GM19467 (cell line): ENCODE data around the gene UCKL1.
"Not testable (repeated sequence)": the region's sequence is repeated elsewhere in the genome, so short reads cannot be mapped to it uniquely, and the experiment has no call there.

Experiments
- ATAC-seq: cut with Tn5 transposase; IDR thresholded peaks from one replicate; pipeline ENCODE4 v1.9.1; 2021; ENCODE audit warnings: mild to moderate bottlenecking, moderate library complexity; ENCODE audit not compliant: unreplicated experiment

UCKL1 gene

GRCh38 chr20:63924241-63924640, 32.0 kb downstream of the UCKL1 start:
- no peak for ATAC-seq

DNA sequence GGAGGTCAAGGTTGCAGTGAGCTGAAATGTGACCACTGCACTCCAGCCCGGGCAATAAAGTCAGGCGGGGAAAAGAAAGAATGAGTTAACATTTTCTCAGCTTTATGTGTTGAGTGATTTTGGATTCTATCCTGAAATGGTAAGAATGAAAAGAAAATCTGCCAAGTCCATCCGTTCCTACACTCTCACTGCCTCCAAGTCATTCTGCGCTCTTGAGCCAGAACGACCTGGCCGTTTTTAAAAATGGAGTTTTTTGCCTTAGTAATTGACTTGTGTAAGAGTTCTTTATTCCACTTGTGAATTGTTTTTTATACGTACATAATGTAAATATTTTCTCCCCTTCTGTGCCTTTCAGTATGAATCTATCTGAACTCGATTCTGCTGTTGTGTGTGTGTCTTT, 32.6 kb downstream of the UCKL1 start:
- ATAC-seq, result no peak

GRCh38 chr20:63920226-63920625, 36.0 kb downstream of the UCKL1 start:
- no peak for ATAC-seq

DNA sequence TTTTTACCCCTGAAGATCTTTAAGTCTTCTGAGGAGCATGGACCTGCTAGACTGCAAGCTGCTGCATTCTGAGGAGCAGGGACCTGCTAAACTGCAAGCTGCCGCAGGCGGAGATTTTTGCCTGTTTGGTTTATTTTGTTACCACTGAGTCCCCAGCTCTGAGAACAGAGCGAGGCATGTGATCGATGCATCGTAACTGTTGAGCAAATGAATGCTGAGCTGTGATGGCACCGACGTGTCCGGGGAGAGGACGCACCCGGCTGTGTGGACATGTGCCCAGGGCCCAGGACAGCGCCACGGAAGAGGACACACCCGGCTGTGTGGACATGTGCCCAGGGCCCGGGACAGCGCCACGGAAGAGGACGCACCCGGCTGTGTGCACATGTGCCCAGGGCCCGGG, 37.1 kb downstream of the UCKL1 start:
- ATAC-seq, result no peak

DNA sequence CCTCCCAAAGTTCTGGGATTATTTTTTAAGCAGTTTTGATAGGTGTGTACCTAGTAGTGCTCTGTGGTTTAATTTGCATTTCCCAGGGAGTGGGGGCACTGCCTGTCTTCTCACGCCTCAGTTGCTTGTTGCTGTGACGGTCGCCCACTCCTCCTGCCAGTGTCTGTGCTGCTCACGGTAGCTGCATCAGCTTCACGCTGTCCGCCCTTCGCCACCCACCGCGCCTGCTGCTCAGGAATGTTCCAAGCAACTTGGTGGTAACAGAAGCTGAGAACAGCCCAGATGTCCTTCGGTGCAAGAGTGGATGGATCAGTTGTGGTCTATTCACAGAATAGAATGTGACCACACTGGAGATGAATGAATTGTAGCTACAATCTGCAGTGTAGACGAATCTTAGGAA, 38.4 kb downstream of the UCKL1 start:
- ATAC-seq, result no peak

DNA sequence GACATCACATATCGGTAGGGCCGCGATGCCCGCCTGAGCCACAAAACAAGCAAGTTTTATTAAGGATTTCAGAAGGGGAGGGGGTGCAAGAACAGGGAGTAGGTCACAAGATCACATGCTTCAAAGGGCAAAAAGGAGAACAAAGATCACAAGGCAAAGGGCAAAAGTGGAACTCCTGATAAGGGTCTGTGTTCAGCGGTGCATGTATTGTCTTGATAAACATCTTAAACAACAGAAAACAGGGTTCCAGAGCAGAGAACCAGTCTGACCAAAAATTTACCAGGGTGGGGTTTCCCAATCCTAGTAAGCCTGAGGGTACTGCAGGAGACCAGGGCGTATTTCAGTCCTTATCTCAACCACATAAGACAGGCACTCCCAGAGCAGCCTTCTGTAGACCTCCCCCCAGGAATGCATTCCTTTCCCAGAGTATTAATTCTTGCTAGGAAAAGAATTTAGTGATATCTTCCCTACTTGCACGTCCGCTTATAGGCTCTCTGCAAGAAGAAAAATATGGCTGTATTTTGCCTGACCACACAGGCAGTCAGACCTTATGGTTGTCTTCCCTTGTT, 39.8 kb downstream of the UCKL1 start:
- not testable (repeated sequence) for ATAC-seq

GRCh38 chr20:63915471-63915870, 40.7 kb downstream of the UCKL1 start:
- ATAC-seq, result no peak

- ATAC-seq, result no peak
Measured at GRCh38 chr20:63913768-63914167, 42.4 kb downstream of the UCKL1 start.

- ATAC-seq, result no peak
Measured at GRCh38 chr20:63911176-63911575, 45.0 kb downstream of the UCKL1 start.

- no peak for ATAC-seq
Measured at GRCh38 chr20:63908008-63908682, 48.1 kb downstream of the UCKL1 start.

GRCh38 chr20:63903796-63904561, 52.2 kb downstream of the UCKL1 start:
- no peak for ATAC-seq

DNA sequence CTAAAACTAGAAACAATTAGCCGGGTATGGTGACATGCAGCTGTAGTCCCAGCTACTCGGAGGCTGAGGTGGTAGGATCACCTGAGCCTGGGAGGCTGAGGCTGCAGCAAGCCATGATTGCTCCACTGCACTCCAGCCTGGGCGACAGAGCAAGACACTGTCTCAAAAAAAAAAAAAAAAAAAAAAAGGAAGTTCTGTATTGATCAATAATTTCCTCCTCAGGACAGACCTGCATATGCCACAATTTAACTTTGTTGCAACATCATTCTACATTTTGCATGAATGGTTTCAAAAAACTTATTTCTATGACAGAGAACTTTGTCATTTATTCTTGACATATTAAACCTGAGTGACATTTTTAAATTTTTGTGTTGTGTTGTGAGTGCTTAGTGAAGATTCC, 55.8 kb downstream of the UCKL1 start:
- no peak for ATAC-seq

DNA sequence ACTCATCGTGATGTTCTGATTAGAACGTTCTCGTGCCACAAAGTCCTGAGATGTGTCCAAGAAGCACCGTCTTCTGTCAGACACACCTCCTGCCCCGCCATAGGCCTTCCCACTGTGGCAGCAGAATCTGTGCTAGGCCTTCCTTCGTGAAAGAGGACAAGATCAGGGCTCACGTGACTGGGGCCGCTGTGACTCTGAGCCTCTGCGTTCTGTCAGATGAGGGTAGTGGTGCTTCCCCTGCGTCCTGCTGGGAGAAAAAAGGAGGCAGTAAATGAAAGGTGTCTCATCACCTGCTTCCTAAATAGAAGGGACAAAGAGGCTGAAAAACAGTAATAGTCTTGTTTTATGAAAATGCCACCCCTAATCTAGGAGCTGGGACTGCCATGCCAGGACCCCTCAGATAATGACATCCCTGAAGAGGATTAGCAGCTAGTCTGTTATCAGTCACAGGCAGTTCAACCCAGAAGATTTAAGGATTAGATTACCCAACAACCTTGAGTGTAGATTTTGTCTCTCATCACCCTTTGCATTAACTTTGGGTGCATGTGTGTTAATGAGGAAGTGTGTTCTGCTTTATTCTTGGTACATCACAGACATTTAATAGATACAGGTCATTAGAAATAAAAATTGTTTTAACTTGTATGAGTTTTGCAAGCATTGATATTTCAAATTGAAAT, 57.2 kb downstream of the UCKL1 start:
- no peak for ATAC-seq

DNA sequence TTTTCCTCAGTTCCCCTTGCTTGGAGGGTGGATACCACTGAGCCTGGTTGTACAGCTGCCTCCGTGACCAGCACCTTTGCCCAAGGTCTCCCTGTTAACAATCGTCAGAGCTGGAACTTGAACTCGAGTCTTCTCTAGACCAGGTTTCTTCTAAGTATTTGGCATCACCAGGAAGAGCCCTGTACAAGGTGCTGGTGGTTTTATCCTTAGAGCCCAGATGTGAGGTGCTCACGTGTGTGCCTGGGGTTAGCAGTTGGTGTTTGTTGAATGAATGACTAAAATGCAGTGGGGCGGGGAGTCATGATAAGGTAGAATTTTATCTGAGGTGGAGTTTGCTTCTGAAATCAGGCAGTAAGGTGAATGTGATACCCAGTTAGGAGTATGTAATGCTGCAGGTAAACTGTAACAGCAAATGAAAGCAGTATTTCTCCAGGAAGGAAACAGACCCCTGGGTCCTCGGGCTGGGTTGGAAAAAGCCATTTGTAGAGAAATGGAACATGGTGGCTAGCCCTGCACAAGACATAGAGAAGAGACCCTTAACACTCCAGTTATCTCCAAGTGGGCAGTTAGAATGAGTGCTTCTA, 58.1 kb downstream of the UCKL1 start:
- no peak for ATAC-seq

GRCh38 chr20:63896264-63897105, 59.7 kb downstream of the UCKL1 start:
- no peak for ATAC-seq

DNA sequence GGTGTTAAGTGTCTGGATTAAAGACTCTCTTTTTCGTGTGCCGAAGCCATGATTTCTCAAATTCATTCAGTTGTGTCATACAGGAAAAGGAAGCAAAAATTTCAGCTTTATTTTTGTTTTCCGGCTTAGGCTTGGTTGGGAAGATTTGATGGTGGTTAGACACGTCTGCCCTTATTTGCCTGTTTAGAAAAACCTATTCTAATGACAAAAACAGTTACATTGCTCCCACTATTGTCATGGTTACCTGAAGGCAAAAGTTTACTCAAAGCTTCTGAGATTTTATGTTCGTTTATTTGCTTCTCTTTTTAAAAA, 60.3 kb downstream of the UCKL1 start:
- no peak for ATAC-seq

DNA sequence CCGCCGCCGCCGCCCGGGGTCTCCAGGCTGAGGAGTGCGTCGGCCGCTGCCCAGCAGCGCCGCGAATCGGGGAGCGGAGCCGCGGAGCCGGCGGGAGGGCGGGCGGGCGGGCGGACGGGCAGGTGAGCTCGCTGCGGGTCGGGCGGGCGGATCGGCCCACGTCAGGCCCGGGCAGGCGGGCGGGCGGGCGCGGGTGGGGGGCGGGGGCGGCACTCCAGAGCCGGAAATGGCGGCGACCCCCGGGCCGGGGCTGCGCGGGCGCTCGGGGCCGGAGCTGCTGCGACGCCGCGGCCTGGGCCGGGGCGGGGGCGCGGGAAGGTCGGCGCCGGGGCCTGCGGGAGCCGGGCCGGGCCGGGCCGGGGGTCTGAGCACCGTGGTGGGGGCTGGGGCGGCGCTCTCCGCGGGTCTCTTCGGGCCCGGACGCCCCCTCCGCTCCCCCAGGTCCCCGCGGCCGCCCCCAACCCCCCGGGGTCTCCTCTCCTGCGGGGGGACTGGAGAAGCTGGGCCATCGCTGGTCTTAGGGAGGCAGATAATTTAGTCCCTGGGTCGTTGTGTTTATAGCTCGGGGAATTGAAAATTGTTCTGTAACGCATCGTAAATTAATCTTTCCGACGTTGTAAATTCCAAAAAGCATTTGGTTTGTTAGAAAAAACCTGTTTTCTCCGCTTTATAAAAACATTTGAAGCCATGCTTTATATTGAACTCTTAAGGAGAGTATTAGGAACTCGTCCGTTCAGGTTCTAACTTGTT, 60.8 kb downstream of the UCKL1 start:
- peak; percentile 12 for ATAC-seq

DNA sequence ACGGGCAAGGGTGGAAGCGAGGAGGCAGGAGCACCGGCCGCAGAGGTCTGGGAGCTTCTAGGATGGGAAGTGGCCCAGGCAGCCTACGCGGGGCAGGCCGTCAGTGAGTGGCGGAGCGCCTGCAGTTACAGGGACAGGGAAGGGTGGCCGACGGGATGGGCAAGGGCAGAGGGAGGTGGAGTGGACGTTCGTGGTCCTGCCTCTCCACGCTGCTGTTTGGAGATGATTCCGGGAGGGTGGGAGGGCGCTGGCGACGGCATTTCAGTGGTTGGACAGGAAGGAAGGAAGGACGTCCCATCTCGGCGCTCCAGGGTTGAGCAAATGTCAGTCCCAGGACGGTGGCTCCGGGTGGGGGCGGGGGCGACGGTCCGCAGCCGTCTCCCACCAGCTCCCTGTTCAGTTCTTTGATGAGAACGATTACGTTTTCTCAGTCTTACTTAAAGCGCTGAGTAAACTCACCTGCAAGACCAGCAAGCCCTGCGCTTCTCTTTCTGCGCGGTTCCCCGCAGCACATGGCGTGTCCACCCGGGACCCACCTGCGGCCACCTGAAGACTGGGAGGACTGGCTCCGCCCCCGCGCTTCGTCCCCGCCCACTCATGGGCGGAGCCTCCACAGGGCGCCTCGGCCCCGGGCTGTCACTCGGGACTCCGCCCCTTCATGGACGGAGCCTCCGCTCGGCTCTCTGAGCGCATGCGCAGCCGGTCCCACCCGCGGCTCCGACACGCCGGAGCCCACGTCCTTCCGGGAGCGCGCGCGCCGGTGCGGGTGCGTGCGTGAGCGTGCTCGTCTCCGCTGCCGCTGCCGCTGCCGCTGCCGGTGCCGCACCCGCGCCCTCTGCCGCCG, 61.6 kb downstream of the UCKL1 start, which contains the start of gene DNAJC5:
DNAJC5 (plus strand) TSS at position 769 of the 844 bp plus-strand sequence. CDS start 33,220 bp downstream, outside the sequence.
- ATAC-seq, result peak; percentile 73

DNA sequence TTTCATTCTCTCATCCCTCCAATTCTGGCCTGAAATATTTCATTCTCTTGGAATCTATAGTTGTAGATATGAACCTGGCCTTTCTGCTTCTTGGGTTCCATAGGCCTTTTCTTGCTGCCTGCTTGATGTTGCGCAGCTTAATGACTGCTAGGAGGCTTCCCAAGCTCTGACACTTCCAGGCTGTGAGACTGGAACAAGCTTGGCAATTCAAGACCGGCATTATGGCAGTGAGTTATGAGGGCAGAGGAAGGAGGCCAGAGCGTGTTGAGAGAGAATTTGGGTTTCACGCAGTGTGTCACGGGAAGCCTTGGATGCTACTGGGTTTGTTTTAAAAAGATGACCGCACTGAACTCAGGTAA, 62.2 kb downstream of the UCKL1 start:
- ATAC-seq, result no peak
